Measurements from ENCODE around the gene LIPT2. TPM values are rescaled to one million over a fixed set of nuclear protein-coding genes. Genes with fewer than 3 reads are reported as not detected.
"Not testable (repeated sequence)": the region's sequence is repeated elsewhere in the genome, so short reads cannot be mapped to it uniquely, and the experiment has no call there.

LIPT2 gene
- total RNA-seq = 10 to 100 TPM in 1 of 4 donors, 1 to 10 TPM in 3; 4.0 to 10.9 (median 8.1) TPM

- H3K4me3 ChIP-seq (ENCODE audit: low read depth, poor library complexity, severe bottlenecking) = peak within 1 kb of the TSS; percentile 82
- intact Hi-C loops (cut with DNase I; ENCODE audit: low total_unique reads) = no loop called here
- WGBS, 2 donors = 0% methylated on average over 67 to 68 of the region's 94 CpGs
- DNase-seq (ENCODE audit: low spot score in 2 of 2) = peak; percentile 95 to 99
- TF ChIP-seq, protein P1, sequence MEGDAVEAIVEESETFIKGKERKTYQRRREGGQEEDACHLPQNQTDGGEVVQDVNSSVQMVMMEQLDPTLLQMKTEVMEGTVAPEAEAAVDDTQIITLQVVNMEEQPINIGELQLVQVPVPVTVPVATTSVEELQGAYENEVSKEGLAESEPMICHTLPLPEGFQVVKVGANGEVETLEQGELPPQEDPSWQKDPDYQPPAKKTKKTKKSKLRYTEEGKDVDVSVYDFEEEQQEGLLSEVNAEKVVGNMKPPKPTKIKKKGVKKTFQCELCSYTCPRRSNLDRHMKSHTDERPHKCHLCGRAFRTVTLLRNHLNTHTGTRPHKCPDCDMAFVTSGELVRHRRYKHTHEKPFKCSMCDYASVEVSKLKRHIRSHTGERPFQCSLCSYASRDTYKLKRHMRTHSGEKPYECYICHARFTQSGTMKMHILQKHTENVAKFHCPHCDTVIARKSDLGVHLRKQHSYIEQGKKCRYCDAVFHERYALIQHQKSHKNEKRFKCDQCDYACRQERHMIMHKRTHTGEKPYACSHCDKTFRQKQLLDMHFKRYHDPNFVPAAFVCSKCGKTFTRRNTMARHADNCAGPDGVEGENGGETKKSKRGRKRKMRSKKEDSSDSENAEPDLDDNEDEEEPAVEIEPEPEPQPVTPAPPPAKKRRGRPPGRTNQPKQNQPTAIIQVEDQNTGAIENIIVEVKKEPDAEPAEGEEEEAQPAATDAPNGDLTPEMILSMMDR (IDR thresholded peaks at IDR 0.05) = no peak
- peak in 1 of 2 donors; percentile 11 for TF ChIP-seq POLR2A (IDR thresholded peaks at IDR 0.05)
Observed at GRCh38 chr11:74492974-74493790, at the start of gene LIPT2. Gene LIPT2 (minus strand): TSS chr11:74493724. CDS start chr11:74493703, 21 bp downstream.

GRCh38 chr11:74541466-74541865 is 47.9 kb upstream of the LIPT2 start:
- WGBS, 2 donors = 91 to 93% methylated on average over 9 to 10 of the region's 10 CpGs
- no peak for DNase-seq (ENCODE audit: low spot score in 2 of 2)
- H3K4me3 ChIP-seq (ENCODE audit: low read depth, poor library complexity, severe bottlenecking) = no peak overlapping the region
- TF ChIP-seq, protein P1 (IDR thresholded peaks at IDR 0.05) = no peak
- no peak for TF ChIP-seq POLR2A (IDR thresholded peaks at IDR 0.05)
- intact Hi-C loops (cut with DNase I; ENCODE audit: low total_unique reads) = no loop called here

DNA sequence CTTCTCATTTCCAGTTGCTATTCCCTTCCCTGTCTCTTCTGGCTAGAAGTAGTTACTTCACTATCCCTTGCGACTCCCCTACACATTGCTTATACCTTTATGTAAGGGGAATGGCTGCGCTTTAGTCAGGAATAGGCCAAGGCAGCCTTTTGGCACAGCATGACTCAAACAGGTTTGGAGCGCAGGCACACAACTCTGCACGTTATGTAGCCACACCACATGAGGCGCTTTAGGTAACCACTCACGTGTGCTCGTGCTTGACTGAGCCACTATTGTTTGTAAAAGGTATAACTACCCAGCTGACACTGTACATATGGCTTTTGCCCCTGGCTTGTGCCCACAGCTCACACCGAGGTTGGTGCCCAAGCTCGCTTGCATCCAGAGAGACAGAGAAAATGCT is 46.7 kb upstream of the LIPT2 start:
- intact Hi-C loops (cut with DNase I; ENCODE audit: low total_unique reads) = no loop called here

DNA sequence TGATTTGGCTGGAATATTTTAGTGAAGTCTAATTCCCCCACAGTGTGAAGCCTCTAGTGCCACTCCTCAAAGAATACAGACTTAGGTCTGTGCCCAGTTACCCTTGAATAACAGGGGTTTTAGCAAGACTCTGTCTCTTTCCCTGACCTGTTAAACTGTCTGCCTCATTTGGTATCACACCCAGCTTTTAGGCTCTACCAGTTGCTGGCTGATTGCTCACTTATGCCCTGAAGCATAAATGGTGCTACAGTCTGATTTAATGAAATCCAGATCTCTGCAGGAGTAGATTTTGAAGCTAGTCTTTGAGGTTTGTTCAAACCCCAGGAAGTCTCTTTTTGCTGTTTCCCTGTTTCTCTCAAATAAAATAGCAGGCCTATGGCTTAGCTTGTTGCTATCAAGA is 45.2 kb upstream of the LIPT2 start:
- TF ChIP-seq, protein P1 (IDR thresholded peaks at IDR 0.05) = no peak
- no peak for TF ChIP-seq POLR2A (IDR thresholded peaks at IDR 0.05)
- intact Hi-C loops (cut with DNase I; ENCODE audit: low total_unique reads) = no loop called here
- DNase-seq (ENCODE audit: low spot score in 2 of 2) = no peak
- H3K4me3 ChIP-seq (ENCODE audit: low read depth, poor library complexity, severe bottlenecking) = no peak overlapping the region

More for the DNA sequence above, 46.7 kb upstream of the LIPT2 start:
- H3K4me3 ChIP-seq (ENCODE audit: low read depth, poor library complexity, severe bottlenecking) = no peak overlapping the region
- WGBS, 2 donors = 94 to 95% methylated on average over 9 of the region's 9 CpGs
- TF ChIP-seq POLR2A (IDR thresholded peaks at IDR 0.05) = no peak
- TF ChIP-seq, protein P1 (IDR thresholded peaks at IDR 0.05) = no peak
- DNase-seq (ENCODE audit: low spot score in 2 of 2) = no peak

DNA sequence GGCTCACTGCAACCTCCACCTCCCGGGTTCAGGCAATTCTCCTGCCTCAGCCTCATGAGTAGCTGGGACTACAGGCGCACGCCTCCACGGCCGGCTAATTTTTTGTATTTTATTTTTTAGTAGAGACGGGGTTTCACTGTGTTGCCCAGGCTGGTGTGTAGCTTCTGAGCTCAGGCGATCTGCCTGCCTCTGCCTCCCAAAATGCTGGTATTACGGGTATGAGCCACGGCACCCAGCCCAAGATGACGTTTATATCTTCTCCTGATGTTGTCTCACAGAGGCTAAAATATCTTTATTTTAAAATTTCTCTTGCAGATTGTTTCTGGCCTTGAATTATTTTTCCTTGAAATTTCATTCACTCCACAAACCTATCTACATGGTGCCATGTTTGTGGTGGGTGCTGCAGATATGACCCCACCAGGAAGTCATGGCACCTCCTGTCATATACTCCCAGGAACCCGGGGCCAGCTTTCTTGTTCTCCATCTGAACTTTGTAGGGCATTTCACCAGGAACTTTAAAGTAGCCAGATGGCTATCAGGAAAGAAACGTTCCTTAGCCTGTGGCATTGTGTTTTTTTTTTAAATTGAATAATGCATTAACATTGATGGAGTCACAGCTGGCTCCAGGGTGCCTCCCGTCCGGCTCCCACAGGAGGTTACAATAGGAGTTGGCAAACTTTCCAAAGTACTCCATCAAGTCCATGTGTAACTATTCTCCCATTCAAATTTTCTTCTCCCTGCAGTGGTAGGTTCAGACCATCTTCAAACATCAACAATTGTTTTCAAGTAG is 42.0 kb upstream of the LIPT2 start:
- H3K4me3 ChIP-seq (ENCODE audit: low read depth, poor library complexity, severe bottlenecking) = no peak overlapping the region
- intact Hi-C loops (cut with DNase I; ENCODE audit: low total_unique reads) = no loop called here
- DNase-seq (ENCODE audit: low spot score in 2 of 2) = no peak
- 78 to 82% methylated on average over 14 of the region's 14 CpGs for WGBS, 2 donors
- no peak for TF ChIP-seq POLR2A (IDR thresholded peaks at IDR 0.05)
- TF ChIP-seq, protein P1 (IDR thresholded peaks at IDR 0.05) = no peak

DNA sequence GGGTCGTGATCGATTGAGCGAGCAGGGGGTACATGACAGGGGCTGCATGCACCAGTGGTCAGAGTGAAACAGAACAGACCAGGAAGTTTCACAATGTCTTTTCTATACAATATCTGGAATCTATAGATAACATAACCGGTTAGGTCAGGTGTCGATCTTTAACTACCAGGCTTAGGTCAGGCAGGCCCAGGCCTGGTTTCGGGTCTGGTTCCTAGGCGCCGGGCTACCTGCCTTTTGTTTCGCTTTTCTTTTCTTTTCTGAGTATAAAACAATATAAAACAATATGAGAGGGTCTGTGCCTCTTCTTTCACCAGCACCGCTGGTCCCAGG is 41.4 kb upstream of the LIPT2 start:
- H3K4me3 ChIP-seq (ENCODE audit: low read depth, poor library complexity, severe bottlenecking); DNase-seq (ENCODE audit: low spot score in 2 of 2); intact Hi-C loops (cut with DNase I; ENCODE audit: low total_unique reads): not testable (repeated sequence)

More for the DNA sequence above, 41.4 kb upstream of the LIPT2 start:
- WGBS, 2 donors = 85 to 88% methylated on average over 10 of the region's 10 CpGs

Data from lower leg skin (tissue), 4 donors.